ENCODE data around the gene DYNLT2. TPM values are rescaled to one million over a fixed set of nuclear protein-coding genes. Genes with fewer than 3 reads are reported as not detected.

The DYNLT2 gene
- 0.81 and 0.88 TPM in 2 replicates for total RNA-seq

GRCh38 chr6:169751242-169752073, at the start of gene DYNLT2, which contains the start of gene ERMARD:
Gene DYNLT2 (minus strand): TSS chr6:169751572. CDS start chr6:169751458, 114 bp downstream.
Gene ERMARD (plus strand): TSS chr6:169751622. CDS start chr6:169751658, 36 bp downstream.

GRCh38 chr6:169724494-169725124, 26.8 kb downstream of the DYNLT2 start, which contains the start of gene PHF10:
Gene PHF10 (minus strand): TSS chr6:169724500. CDS start chr6:169723931, 569 bp downstream.

GRCh38 chr6:169701954-169702839, 49.2 kb downstream of the DYNLT2 start, which contains the start of the genes C6orf120 and WDR27:
Gene C6orf120 (plus strand): TSS chr6:169702126. CDS start chr6:169702460, 334 bp downstream.
Gene WDR27 (minus strand): TSS chr6:169702029. CDS start chr6:169689005, 13,024 bp downstream.

Other genes with a start within 250 kb of the DYNLT2 start
- gene WDR27, start 49.5 kb downstream of the DYNLT2 start, total RNA-seq: 21.9 and 41.0 TPM in 2 replicates
- gene C6orf120, start 49.4 kb downstream of the DYNLT2 start, total RNA-seq: 15.2 and 22.7 TPM in 2 replicates
- gene PHF10, start 27.1 kb downstream of the DYNLT2 start, total RNA-seq: 31.7 and 53.7 TPM in 2 replicates
- gene ERMARD, start 50 bp upstream of the DYNLT2 start, total RNA-seq: 13.6 and 24.4 TPM in 2 replicates